ENCODE results near the gene LGALS1. TPM values are rescaled to one million over a fixed set of nuclear protein-coding genes. Genes with fewer than 3 reads are reported as not detected.

The LGALS1 gene
- total RNA-seq, 1 experiment from 2014 or later, result 2,325 TPM

GRCh38 chr22:37639070-37639760 lies 36.2 kb upstream of the LGALS1 start, which contains the start of gene SH3BP1:
TSS of gene SH3BP1 (plus strand) at chr22:37639669. CDS start at chr22:37639788, 119 bp downstream.
- Histone ChIP-seq H3K27ac (ENCODE audit: low read length) (no peak within 1 kb of the TSS), H3K4me2 (ENCODE audit: low read length) (peak within 1 kb of the TSS; percentile 90), H3K9me2 (replicated peaks; ENCODE audit: low read length) (no peaks in the 10 kb centered on the region), H3K27me3 (ENCODE audit: low read length) (no peaks in the 10 kb centered on the region), H3K36me3 (ENCODE audit: low read depth, low read length) (no peaks in the 10 kb centered on the region), H3K9ac (ENCODE audit: low read length) (peak within 1 kb of the TSS; percentile 56), H3K4me1 (ENCODE audit: insufficient read depth, low read length) (peaks cover 9% of the 10 kb centered on the region; the same call in 1 of the 2 replicates), H2AFZ (ENCODE audit: low read length) (peak within 1 kb of the TSS; percentile 67), H4K20me1 (ENCODE audit: low read length) (no peaks in the 10 kb centered on the region), H3F3A (ENCODE audit: low read length, unreplicated experiment) (no peaks in the 10 kb centered on the region), H3K9me3 (ENCODE audit: low read length) (no peaks in the 10 kb centered on the region), H3K79me2 (ENCODE audit: low read length) (0 out of 2 replicates have a peak, but pooled peaks cover 6% of the 10 kb centered on the region), H3K4me3 (ENCODE audit: low read length) (peak within 1 kb of the TSS; percentile 79)
- ChIA-PET CTCF (no interaction called here), POLR2A (ENCODE audit: unreplicated experiment) (no interaction called here)
- intact Hi-C loops (cut with micrococcal nuclease), result no loop called here
- BruUV-seq (replicated peaks), result no TSS peak
- no peak for TF ChIP-seq EZH2phosphoT487 (IDR thresholded peaks at IDR 0.05; ENCODE audit: borderline replicate concordance, low read length)
- TF ChIP-seq EZH2 (IDR thresholded peaks at IDR 0.05; ENCODE audit: low read length, unreplicated experiment), result no peak
- no peak for TF ChIP-seq CTCF (conservative IDR thresholded peaks at IDR 0.05; ENCODE audit: low read depth, low read length)
- ATAC-seq, result peak; percentile 47
- peak; percentile 46 for DNase-seq

- Histone ChIP-seq H3K36me3 (ENCODE audit: low read depth, low read length) (no peaks in the 10 kb centered on the region), H3K4me2 (ENCODE audit: low read length) (peak overlapping the region; percentile 90), H3F3A (ENCODE audit: low read length, unreplicated experiment) (no peaks in the 10 kb centered on the region), H3K4me1 (ENCODE audit: insufficient read depth, low read length) (peaks cover 9% of the 10 kb centered on the region; the same call in 1 of the 2 replicates), H3K9me3 (ENCODE audit: low read length) (no peaks in the 10 kb centered on the region), H2AFZ (ENCODE audit: low read length) (peak overlapping the region; percentile 67), H3K79me2 (ENCODE audit: low read length) (0 out of 2 replicates have a peak, but pooled peaks cover 6% of the 10 kb centered on the region), H3K9me2 (replicated peaks; ENCODE audit: low read length) (no peaks in the 10 kb centered on the region), H3K27me3 (ENCODE audit: low read length) (no peaks in the 10 kb centered on the region), H3K4me3 (ENCODE audit: low read length) (peak overlapping the region; percentile 79), H4K20me1 (ENCODE audit: low read length) (no peaks in the 10 kb centered on the region), H3K9ac (ENCODE audit: low read length) (peak overlapping the region; percentile 56), H3K27ac (ENCODE audit: low read length) (no peak overlapping the region)
- intact Hi-C loops (cut with micrococcal nuclease), result no loop called here
- TF ChIP-seq CTCF (conservative IDR thresholded peaks at IDR 0.05; ENCODE audit: low read depth, low read length), result no peak
- no peak for TF ChIP-seq EZH2phosphoT487 (IDR thresholded peaks at IDR 0.05; ENCODE audit: borderline replicate concordance, low read length)
- TF ChIP-seq EZH2 (IDR thresholded peaks at IDR 0.05; ENCODE audit: low read length, unreplicated experiment), result no peak
- ChIA-PET POLR2A (ENCODE audit: unreplicated experiment) (no interaction called here), CTCF (interaction anchor here (0.9 kb wide), 1 partner anchor 33 kb away, joined by 3 read pairs; no protein-coding TSS in a partner anchor)
- BruUV-seq (replicated peaks), result no TSS peak
- DNase-seq (no peak), ATAC-seq (no peak; the same call in 1 of the 2 replicates)
Measured at GRCh38 chr22:37639771-37640590, 35.5 kb upstream of the LGALS1 start.
